CD8-positive, alpha-beta memory T cell (primary cell): ENCODE results near the gene IRX2. TPM values are rescaled to one million over a fixed set of nuclear protein-coding genes. Genes with fewer than 3 reads are reported as not detected.

ENCODE experiments used
- CTCF ChIA-PET: fragments of 350-600 bp; sonication (Branson Sonifier 250); formaldehyde crosslinking; loops from one replicate; lab custom pipeline; 2021; ENCODE audit warnings: antibody characterized with exemption; lab: Charles Lee
- POLR2A ChIA-PET: fragments of 350-600 bp; sonication (Branson Sonifier 250); formaldehyde crosslinking; loops from one replicate; lab custom pipeline; 2021; ENCODE audit warnings: antibody characterized with exemption; lab: Charles Lee
- DNase-seq, 5 donors: peaks; one replicate each; pipeline versions ENCODE4 v3.0.0 to v3.0.0-alpha.2; 2020 to 2022; ENCODE audit warnings: mixed read lengths in 1 of 5
- H3K27ac ChIP-seq: one replicate; pipeline ENCODE4 v1.7.0; 2013; ENCODE audit warnings: low read depth, mild to moderate bottlenecking, low read length, moderate library complexity
- H3K27me3 ChIP-seq: 2 replicates; pipeline ENCODE4 v1.7.0; 2013; ENCODE audit warnings: low read length, mild to moderate bottlenecking; ENCODE audit not compliant: insufficient read depth, poor library complexity, severe bottlenecking
- H3K36me3 ChIP-seq: 2 replicates; pipeline ENCODE4 v1.7.0; 2013; ENCODE audit warnings: mild to moderate bottlenecking, low read length, moderate library complexity; ENCODE audit not compliant: insufficient read depth
- H3K4me1 ChIP-seq: 2 replicates; pipeline ENCODE4 v1.7.0; 2013; ENCODE audit warnings: mild to moderate bottlenecking, low read length, moderate library complexity; ENCODE audit not compliant: insufficient read depth
- H3K4me3 ChIP-seq: 2 replicates; pipeline ENCODE4 v1.7.0; 2013; ENCODE audit warnings: mild to moderate bottlenecking, low read length
- H3K9me3 ChIP-seq: 2 replicates; pipeline ENCODE4 v1.7.0; 2013; ENCODE audit warnings: mild to moderate bottlenecking, low read length
- H3K27ac Mint-ChIP-seq, 8 donors: one replicate each; pipeline ENCODE4 v1.8.0; 2020 to 2021; ENCODE audit warnings: mixed read lengths in 8 of 8, mild to moderate bottlenecking in 6 of 8, inconsistent platforms in 3 of 8, moderate library complexity in 3 of 8
- H3K27me3 Mint-ChIP-seq, 2 donors: one replicate each; pipeline ENCODE4 v1.8.0; 2020 to 2021; ENCODE audit warnings: mixed read lengths in 2 of 2, mild to moderate bottlenecking in 1 of 2, moderate library complexity in 1 of 2
- H3K36me3 Mint-ChIP-seq, 3 donors: one replicate each; pipeline ENCODE4 v1.8.0; 2020 to 2021; ENCODE audit warnings: mixed read lengths in 3 of 3, inconsistent platforms in 1 of 3, mild to moderate bottlenecking in 1 of 3
- H3K4me1 Mint-ChIP-seq, 3 donors: one replicate each; pipeline ENCODE4 v1.8.0; 2020 to 2021; ENCODE audit warnings: mixed read lengths in 3 of 3, inconsistent platforms in 1 of 3, mild to moderate bottlenecking in 1 of 3
- H3K4me3 Mint-ChIP-seq, 7 donors: one replicate each; pipeline ENCODE4 v1.8.0; 2020 to 2021; ENCODE audit warnings: mixed read lengths in 7 of 7, mild to moderate bottlenecking in 6 of 7, moderate library complexity in 4 of 7, inconsistent platforms in 2 of 7
- H3K9me3 Mint-ChIP-seq, 5 donors: one replicate each; pipeline ENCODE4 v1.8.0; 2020 to 2022; ENCODE audit warnings: mixed read lengths in 5 of 5, mild to moderate bottlenecking in 3 of 5, moderate library complexity in 2 of 5, inconsistent platforms in 1 of 5
- polyA plus RNA-seq: library from polyadenylated mRNA; unstranded; fragments of 300-500 nt; fragmentation: Illumina TruSeq; gene quantifications from one replicate; pipeline ENCODE4 v1.2.3, GENCODE V29; 2021
- total RNA-seq, 2 experiments: library from RNA; stranded (reverse); gene quantifications; one replicate each; pipeline ENCODE4 v1.2.3, GENCODE V29; 2021

The IRX2 gene
- total and polyA plus RNA-seq, 3 experiments from 2014 or later = not detected

DNA sequence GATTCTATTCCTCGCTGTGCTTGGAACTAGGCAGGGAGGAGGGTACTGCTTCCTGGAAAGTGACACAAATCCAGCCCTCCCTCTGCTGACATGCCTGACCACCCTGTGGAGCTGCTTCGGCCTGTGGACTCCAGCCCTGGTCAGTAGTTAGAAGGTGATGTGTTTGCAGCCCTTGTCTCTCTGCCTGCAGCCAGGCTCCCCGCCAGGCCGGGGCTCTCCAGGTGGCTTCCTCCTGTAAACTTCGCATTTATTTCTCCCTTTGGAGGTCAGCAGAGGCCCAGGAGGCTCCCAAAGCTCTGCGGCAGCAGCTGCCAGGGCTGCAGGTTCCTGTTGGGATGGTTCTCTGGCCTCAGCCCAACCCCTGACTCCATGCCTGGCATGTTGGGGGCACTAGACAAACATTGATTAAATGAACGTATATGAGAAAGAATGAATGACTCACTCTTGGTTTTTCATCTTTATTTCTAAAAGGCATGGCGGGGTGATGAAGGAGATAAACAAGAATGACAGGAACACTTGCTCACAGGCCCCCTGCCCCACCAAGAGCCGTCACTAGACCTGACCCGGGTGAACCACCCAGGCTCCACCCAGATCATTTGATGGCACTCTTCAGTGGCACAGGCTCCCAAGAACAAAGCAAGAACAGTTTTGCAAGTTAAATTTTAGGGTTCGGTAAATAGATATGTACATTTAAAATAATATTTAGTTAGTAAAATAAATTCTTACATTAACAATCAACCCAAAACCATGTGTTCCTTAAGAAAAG lies 8.4 kb upstream of the IRX2 start:
- H3K4me1 Mint-ChIP-seq = peaks cover 1 to 9% (median 4%) of the 10 kb centered on the region in 3 donors
- no peak overlapping the region for H3K4me3 Mint-ChIP-seq
- CTCF ChIA-PET = no interaction called here
- no peak for DNase-seq
- Histone ChIP-seq H3K4me1 (no peaks in the 10 kb centered on the region), H3K4me3 (no peak overlapping the region), H3K27me3 (no peaks in the 10 kb centered on the region), H3K9me3 (no peaks in the 10 kb centered on the region), H3K27ac (no peak overlapping the region), H3K36me3 (no peaks in the 10 kb centered on the region)
- no peaks in the 10 kb centered on the region for H3K36me3 Mint-ChIP-seq
- no peak overlapping the region for H3K27ac Mint-ChIP-seq
- peaks cover 0 to 12% (median 6%) of the 10 kb centered on the region in 5 donors for H3K9me3 Mint-ChIP-seq
- H3K27me3 Mint-ChIP-seq = peaks cover 24 to 34% of the 10 kb centered on the region in 2 donors
- POLR2A ChIA-PET = no interaction called here

DNA sequence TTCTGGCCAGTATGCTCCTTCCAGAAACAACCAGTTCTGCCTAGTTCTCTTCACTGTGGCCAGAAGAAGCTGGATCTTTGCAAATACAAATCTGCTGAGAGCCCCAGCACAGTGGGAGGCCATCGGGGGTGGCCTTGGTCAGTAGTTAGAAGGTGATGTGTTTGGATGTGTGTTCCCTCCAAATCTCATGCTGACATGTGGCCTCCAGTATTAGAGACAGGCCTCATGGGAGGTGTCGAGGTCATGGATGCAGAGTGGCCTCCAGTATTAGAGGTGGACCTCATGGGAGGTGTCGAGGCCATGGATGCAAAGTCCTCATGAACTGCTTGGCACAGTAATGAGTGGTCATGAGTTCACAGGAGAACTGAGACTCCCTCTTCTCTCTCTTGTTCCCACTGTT lies 7.6 kb upstream of the IRX2 start:
- no peak for DNase-seq

DNA sequence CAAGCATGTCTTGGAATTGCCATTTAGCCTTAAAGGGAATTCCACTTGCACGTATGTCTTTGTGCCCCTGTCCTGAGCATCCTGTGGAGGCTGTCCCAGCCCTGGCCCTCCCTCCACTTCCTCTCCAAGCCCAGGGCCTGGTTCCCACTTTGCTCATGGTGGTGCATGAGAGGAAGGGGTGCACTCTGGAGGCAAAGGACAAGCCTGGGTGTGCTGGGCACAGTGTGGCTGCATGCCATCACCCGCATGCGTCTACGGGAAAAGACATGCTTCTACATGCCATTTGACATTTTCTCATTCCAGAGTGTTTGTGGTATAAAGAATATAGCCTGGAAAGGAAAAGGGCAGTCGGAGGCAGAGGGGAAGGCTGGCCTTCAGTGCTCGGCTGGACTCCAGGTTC lies 7.2 kb upstream of the IRX2 start:
- ChIA-PET POLR2A (no interaction called here), CTCF (no interaction called here)
- peaks cover 33 to 42% of the 10 kb centered on the region in 2 donors for H3K27me3 Mint-ChIP-seq
- no peaks in the 10 kb centered on the region for H3K4me1 ChIP-seq
- H3K27ac ChIP-seq = no peak overlapping the region
- H3K4me3 ChIP-seq = no peak overlapping the region
- no peak overlapping the region for H3K27ac Mint-ChIP-seq
- H3K4me3 Mint-ChIP-seq = peak overlapping the region in 1 of 7 donors; percentile 15
- H3K36me3 Mint-ChIP-seq = no peaks in the 10 kb centered on the region
- H3K9me3 ChIP-seq = no peaks in the 10 kb centered on the region
- H3K36me3 ChIP-seq = no peaks in the 10 kb centered on the region
- no peak for DNase-seq
- H3K4me1 Mint-ChIP-seq = peaks cover 4 to 9% (median 4%) of the 10 kb centered on the region in 3 donors
- H3K9me3 Mint-ChIP-seq = peaks cover 0 to 15% (median 6%) of the 10 kb centered on the region in 5 donors
- H3K27me3 ChIP-seq = no peaks in the 10 kb centered on the region

More for the DNA sequence above, 7.6 kb upstream of the IRX2 start:
- no peaks in the 10 kb centered on the region for H3K9me3 ChIP-seq
- no peak overlapping the region for H3K27ac ChIP-seq
- ChIA-PET POLR2A (no interaction called here), CTCF (no interaction called here)
- peaks cover 31 to 38% of the 10 kb centered on the region in 2 donors for H3K27me3 Mint-ChIP-seq
- H3K4me1 ChIP-seq = no peaks in the 10 kb centered on the region
- H3K9me3 Mint-ChIP-seq = peaks cover 0 to 14% (median 6%) of the 10 kb centered on the region in 5 donors
- H3K4me3 Mint-ChIP-seq = no peak overlapping the region
- H3K4me1 Mint-ChIP-seq = peaks cover 3 to 9% (median 4%) of the 10 kb centered on the region in 3 donors
- no peak overlapping the region for H3K27ac Mint-ChIP-seq
- no peaks in the 10 kb centered on the region for H3K36me3 Mint-ChIP-seq
- no peaks in the 10 kb centered on the region for H3K27me3 ChIP-seq
- H3K36me3 ChIP-seq = no peaks in the 10 kb centered on the region
- no peak overlapping the region for H3K4me3 ChIP-seq

DNA sequence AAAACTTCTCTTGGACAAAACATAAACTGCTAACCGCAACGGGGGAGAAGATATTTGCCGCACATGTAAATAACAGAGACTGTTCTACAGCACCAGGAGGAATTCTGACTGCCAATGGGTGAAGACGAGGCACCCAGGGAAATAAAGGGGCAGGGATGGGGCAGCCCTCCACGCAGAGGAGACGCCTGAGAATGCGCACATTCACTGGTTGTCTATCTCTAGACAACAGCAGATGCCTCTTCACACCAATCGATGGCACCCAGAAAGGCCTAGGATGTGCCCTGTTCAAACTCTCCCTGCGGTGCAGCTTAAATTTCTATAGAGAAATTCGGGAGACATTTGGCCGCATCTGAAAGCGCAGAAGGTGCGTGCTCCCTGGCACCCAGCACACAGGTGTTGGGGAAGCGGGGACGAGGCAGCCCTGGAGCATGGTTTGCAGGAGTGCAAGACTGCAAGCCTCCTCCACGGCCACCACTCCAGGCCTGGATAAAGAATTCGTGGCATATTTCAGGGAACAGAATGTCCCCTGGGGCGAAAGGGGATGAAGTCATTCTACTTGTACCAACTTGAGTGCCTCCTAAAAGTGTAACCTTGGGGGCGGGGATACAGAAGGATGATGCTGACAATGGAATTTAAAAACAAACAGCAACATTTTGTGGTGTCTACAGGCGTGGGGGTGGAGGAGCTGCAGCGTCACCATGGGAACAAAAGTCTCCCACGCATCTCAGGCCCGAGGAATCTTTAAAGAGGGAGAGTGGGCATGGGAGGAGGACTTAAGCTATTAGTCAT lies 6.3 kb upstream of the IRX2 start:
- Mint-ChIP-seq H3K36me3 (no peaks in the 10 kb centered on the region), H3K4me3 (no peak overlapping the region), H3K27me3 (peaks cover 40 to 49% of the 10 kb centered on the region in 2 donors), H3K27ac (no peak overlapping the region), H3K4me1 (peaks cover 4 to 9% (median 4%) of the 10 kb centered on the region in 3 donors), H3K9me3 (peaks cover 0 to 17% (median 6%) of the 10 kb centered on the region in 5 donors)
- ChIA-PET POLR2A (no interaction called here), CTCF (no interaction called here)
- Histone ChIP-seq H3K27ac (no peak overlapping the region), H3K4me3 (no peak overlapping the region), H3K27me3 (no peaks in the 10 kb centered on the region), H3K36me3 (no peaks in the 10 kb centered on the region), H3K9me3 (no peaks in the 10 kb centered on the region), H3K4me1 (no peaks in the 10 kb centered on the region)
- DNase-seq = no peak

DNA sequence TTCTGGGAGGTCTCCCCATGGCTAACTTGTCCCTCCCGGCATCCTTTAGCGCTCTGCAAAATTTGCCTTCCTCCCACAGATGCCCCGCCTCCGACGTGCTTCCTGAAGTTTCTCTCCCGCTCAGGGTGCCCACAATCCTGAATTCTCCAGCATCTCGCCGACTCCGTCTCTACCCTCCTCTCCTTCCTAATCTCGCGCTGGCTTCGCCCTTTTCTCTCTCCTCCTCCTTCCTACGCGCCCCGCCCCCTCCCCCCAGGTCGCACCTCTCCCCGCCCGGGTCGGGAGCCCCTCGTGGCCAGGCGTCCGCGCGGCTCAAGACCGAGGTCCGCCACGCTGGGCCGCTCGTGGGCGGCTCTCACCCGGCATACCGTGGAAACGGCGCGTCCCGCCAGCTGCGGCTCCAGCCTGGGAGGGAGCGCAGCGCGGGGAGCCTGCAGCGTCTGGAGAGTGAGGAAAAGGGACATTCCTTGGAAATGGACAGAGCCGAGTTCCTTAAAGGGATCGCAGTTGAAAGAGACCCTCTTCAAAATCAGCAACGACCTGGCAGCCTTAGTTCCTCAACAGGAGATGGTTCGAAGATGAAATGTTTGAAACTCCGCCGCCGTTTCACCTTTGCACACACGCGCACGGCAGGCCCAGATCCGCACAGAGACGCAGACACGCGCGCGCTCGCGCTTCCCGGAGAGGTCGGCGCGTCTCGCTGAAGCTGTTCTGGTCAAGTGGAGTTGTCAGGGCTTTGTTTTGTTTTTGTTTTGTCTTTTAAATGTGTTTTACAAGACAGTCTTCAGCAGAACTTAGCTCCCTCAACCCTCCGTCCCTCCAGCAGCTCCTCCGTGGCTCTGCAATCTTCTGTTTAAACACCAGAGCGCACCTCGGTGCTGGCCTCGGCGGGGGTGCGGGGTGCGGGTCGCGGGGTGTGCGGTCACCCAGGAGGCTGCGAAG lies 5.0 kb upstream of the IRX2 start:
- Histone ChIP-seq H3K27ac (no peak overlapping the region), H3K9me3 (no peaks in the 10 kb centered on the region), H3K4me3 (no peak overlapping the region), H3K4me1 (no peaks in the 10 kb centered on the region), H3K36me3 (no peaks in the 10 kb centered on the region), H3K27me3 (no peaks in the 10 kb centered on the region)
- peaks cover 43 to 54% of the 10 kb centered on the region in 2 donors for H3K27me3 Mint-ChIP-seq
- H3K4me1 Mint-ChIP-seq = peaks cover 4 to 9% (median 4%) of the 10 kb centered on the region in 3 donors
- no peaks in the 10 kb centered on the region for H3K36me3 Mint-ChIP-seq
- H3K4me3 Mint-ChIP-seq = peak overlapping the region in 3 of 7 donors; percentile 17 to 59 (median 22)
- CTCF ChIA-PET = no interaction called here
- POLR2A ChIA-PET = no interaction called here
- peaks cover 0 to 20% (median 3%) of the 10 kb centered on the region in 5 donors for H3K9me3 Mint-ChIP-seq
- no peak overlapping the region for H3K27ac Mint-ChIP-seq
- DNase-seq = no peak

DNA sequence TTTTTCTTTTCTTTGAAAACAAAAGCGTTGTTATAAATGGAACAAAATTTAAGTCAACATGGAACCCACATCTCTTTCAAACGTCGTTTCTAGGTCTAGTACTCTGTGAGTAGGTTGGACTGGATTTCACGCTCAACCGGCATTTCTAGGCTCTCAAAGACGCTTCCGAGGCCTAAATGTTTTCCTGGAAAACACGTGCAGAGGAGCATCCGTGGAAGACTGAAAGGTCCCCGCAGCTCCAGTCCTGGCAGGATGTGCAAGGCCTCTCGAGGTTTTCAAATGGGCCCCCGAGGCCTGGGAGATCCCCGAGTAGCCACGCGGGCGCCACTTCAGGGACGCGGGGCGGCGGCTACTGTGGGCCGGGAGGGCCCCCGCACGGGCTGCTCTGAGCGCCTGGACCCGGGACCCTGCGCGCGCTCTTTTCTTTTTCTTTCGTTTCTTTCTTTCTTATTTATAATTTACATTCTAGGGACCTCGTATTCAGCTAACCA lies 4.2 kb upstream of the IRX2 start:
- H3K27me3 Mint-ChIP-seq = peaks cover 43 to 54% of the 10 kb centered on the region in 2 donors
- H3K36me3 ChIP-seq = no peaks in the 10 kb centered on the region
- no peak overlapping the region for H3K27ac ChIP-seq
- H3K9me3 Mint-ChIP-seq = peaks cover 0 to 17% (median 3%) of the 10 kb centered on the region in 5 donors
- no peak overlapping the region for H3K27ac Mint-ChIP-seq
- ChIA-PET POLR2A (no interaction called here), CTCF (no interaction called here)
- H3K4me1 ChIP-seq = no peaks in the 10 kb centered on the region
- peak overlapping the region in 2 of 7 donors; percentile 22 to 59 for H3K4me3 Mint-ChIP-seq
- no peaks in the 10 kb centered on the region for H3K27me3 ChIP-seq
- no peaks in the 10 kb centered on the region for H3K9me3 ChIP-seq
- H3K4me1 Mint-ChIP-seq = peaks cover 4 to 9% (median 4%) of the 10 kb centered on the region in 3 donors
- no peak overlapping the region for H3K4me3 ChIP-seq
- DNase-seq = no peak
- no peaks in the 10 kb centered on the region for H3K36me3 Mint-ChIP-seq

DNA sequence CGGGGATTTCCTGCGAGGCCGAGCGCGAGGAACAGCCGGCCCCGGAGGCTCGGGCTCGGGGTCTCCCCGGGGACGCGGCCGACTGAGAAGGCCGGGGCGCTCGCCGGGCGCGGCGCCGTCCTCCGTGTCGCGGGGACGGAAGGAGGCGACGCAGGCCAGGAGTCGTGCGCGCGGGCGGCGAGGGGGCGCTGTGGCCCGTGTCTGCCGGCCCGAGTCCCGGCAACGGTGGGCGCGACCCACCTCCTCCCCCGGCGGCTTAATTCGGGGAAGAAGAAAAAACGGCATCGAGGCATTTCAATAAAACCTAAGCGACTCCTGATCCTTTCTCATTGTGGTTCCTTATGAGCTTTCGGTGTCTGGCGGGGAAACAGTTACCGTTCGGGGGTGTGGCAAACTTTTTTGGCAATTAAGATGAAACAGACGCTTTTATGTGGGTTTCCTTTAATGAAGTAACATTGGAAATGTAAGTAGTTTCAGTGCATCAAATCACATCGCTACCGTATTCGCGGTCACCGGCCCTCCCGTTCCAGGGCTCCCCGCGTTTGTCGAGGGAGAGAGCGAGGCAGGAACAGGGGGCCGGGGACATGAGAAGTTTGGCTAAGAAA lies 3.7 kb upstream of the IRX2 start:
- Histone ChIP-seq H3K27ac (no peak overlapping the region), H3K27me3 (no peaks in the 10 kb centered on the region), H3K4me1 (no peaks in the 10 kb centered on the region), H3K36me3 (no peaks in the 10 kb centered on the region), H3K4me3 (no peak overlapping the region), H3K9me3 (no peaks in the 10 kb centered on the region)
- POLR2A ChIA-PET = no interaction called here
- H3K27ac Mint-ChIP-seq = no peak overlapping the region
- DNase-seq = no peak
- peaks cover 43 to 54% of the 10 kb centered on the region in 2 donors for H3K27me3 Mint-ChIP-seq
- no peaks in the 10 kb centered on the region for H3K36me3 Mint-ChIP-seq
- CTCF ChIA-PET = no interaction called here
- H3K9me3 Mint-ChIP-seq = peaks cover 0 to 17% (median 3%) of the 10 kb centered on the region in 5 donors
- peaks cover 4 to 9% (median 4%) of the 10 kb centered on the region in 3 donors for H3K4me1 Mint-ChIP-seq
- H3K4me3 Mint-ChIP-seq = no peak overlapping the region
